ENCODE data around the gene PTPRA.

The PTPRA gene

DNA sequence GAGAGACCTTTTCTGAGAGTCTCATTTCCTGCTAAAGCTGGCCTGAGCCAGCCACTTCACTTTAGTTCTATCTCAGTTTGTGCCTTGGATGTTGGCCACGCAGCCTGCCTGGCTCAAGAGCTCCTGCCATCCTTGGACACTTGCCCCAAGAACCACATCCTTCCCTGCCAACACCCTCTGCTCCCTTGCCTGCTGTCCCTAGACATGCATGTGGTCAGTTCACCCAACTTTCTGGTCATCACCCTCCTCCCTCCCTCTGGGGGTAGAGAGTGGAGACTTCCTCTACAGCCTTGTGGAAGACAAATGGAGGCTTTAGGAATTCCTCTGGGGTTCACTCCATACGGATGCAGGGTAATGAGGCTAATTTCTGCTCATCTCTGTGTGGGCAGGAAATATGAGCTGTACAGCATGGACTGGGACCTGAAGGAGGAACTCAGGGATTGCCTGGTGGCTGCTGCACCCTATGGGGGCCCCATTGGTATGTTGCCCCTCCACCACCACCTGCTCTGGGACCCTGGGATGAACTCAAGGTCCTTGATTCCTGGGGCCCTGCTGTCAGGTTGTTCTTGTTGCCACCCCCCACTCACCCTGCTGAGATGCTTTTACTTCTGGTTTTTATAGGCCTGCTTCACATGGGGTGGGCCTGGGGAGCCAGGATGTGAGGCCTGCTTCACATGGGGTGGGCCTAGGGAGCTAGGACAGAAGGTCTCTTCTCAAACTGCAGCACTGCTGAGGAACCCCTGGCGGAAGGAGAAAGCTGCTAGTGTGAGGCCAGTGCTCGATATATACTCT lies 13.8 kb upstream of the PTPRA start:
- DNase-seq (ENCODE audit: low read depth): no peak
- Histone ChIP-seq H3K4me1 (ENCODE audit: control insufficient read depth, insufficient read depth, low read length) (peaks cover 14% of the 10 kb centered on the region), H3K4me3 (ENCODE audit: low read length) (no peak overlapping the region), H3K27me3 (replicated peaks; ENCODE audit: control insufficient read depth, insufficient read depth, low read length) (no peaks in the 10 kb centered on the region), H3K9ac (ENCODE audit: low read length) (peak overlapping the region; percentile 21), H3K9me3 (ENCODE audit: control insufficient read depth, low read length) (no peaks in the 10 kb centered on the region), H3K36me3 (ENCODE audit: control insufficient read depth, insufficient read depth, low read length, severe bottlenecking) (peaks cover 35% of the 10 kb centered on the region)

DNA sequence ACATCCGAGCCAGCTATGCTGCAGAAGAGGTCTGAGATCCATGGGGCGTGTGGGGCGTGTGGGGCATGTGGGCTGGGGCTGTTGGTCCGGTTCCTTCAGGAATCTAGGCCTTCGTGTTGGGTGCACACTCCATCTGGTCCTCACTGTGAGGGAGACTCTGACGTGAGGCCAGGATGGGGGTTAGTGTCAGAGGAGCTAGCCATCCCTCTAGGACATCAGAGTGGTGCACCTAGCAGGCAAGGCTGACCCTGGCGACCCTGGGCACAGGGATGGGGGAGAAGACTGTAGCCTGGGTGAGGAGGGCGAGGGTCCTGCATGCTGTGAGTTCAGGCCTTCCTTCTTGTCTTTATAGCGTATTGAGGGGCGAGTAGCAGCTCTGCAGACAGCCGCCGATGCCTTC lies 8.7 kb upstream of the PTPRA start:
- Histone ChIP-seq H3K27me3 (replicated peaks; ENCODE audit: control insufficient read depth, insufficient read depth, low read length) (no peaks in the 10 kb centered on the region), H3K36me3 (ENCODE audit: control insufficient read depth, insufficient read depth, low read length, severe bottlenecking) (peaks cover 58% of the 10 kb centered on the region), H3K4me1 (ENCODE audit: control insufficient read depth, insufficient read depth, low read length) (peaks cover 29% of the 10 kb centered on the region), H3K9ac (ENCODE audit: low read length) (no peak overlapping the region), H3K4me3 (ENCODE audit: low read length) (no peak overlapping the region), H3K9me3 (ENCODE audit: control insufficient read depth, low read length) (no peaks in the 10 kb centered on the region)
- DNase-seq (ENCODE audit: low read depth): no peak

DNA sequence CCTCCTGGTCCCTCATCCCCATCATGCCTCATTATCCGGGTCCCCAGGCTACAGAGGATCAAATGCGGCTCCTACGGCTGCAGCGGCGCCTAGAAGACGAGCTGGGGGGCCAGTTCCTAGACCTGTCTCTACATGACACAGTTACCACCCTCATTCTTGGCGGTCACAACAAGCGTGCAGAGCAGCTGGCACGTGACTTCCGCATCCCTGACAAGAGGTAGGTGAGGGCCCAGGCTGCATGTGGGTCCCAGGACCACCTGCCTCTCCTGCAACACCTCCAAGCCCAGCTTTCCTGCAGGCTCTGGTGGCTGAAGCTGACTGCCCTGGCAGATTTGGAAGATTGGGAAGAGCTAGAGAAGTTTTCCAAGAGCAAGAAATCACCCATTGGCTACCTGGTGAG lies 8.2 kb upstream of the PTPRA start:
- H3K9me3 ChIP-seq (ENCODE audit: control insufficient read depth, low read length): no peaks in the 10 kb centered on the region
- no peak overlapping the region for H3K4me3 ChIP-seq (ENCODE audit: low read length)
- H3K9ac ChIP-seq (ENCODE audit: low read length): no peak overlapping the region
- H3K27me3 ChIP-seq (replicated peaks; ENCODE audit: control insufficient read depth, insufficient read depth, low read length): no peaks in the 10 kb centered on the region
- H3K36me3 ChIP-seq (ENCODE audit: control insufficient read depth, insufficient read depth, low read length, severe bottlenecking): peaks cover 58% of the 10 kb centered on the region
- peaks cover 28% of the 10 kb centered on the region for H3K4me1 ChIP-seq (ENCODE audit: control insufficient read depth, insufficient read depth, low read length)
- no peak for DNase-seq (ENCODE audit: low read depth)

DNA sequence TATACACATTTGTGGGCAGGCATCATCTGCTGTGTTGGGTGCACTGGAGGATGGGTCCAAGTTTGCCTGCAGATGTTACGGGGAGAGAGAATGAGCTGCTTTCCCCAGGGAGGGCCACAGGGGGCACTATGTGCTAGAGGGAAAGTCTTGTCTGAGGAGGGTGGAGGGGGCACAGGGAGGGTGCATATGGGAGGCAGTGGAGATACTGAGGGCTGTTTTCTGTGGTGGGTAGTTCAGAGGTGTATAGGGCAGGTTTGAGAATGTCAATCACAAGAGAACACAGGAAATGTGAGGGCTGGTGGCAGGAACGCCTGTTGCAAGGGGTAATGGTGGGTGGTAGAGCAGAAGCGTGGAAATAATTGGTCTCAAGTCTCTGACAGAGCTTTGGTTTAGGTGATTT lies 7.7 kb upstream of the PTPRA start:
- Histone ChIP-seq H3K4me3 (ENCODE audit: low read length) (no peak overlapping the region), H3K9ac (ENCODE audit: low read length) (no peak overlapping the region), H3K36me3 (ENCODE audit: control insufficient read depth, insufficient read depth, low read length, severe bottlenecking) (peaks cover 55% of the 10 kb centered on the region), H3K27me3 (replicated peaks; ENCODE audit: control insufficient read depth, insufficient read depth, low read length) (no peaks in the 10 kb centered on the region), H3K9me3 (ENCODE audit: control insufficient read depth, low read length) (no peaks in the 10 kb centered on the region), H3K4me1 (ENCODE audit: control insufficient read depth, insufficient read depth, low read length) (peaks cover 33% of the 10 kb centered on the region)
- no peak for DNase-seq (ENCODE audit: low read depth)

DNA sequence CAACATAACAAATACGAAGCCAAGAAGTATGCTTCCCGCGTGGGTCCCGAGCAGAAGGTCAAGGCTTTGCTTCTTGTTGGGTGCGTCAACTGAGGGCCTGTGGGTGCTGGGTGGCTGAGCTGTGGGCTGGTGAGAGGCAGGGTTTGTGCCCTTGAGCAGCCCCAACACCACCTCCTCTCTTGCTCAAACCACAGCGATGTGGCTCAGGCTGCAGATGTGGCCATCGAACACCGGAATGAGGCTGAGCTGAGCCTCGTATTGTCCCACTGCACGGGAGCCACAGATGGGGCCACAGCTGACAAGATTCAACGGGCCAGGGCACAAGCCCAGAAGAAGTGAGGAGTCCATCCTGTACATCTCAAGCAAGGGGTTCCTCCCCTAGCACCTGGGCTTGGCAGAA lies 7.0 kb upstream of the PTPRA start:
- no peak for DNase-seq (ENCODE audit: low read depth)
- Histone ChIP-seq H3K4me3 (ENCODE audit: low read length) (no peak overlapping the region), H3K9me3 (ENCODE audit: control insufficient read depth, low read length) (no peaks in the 10 kb centered on the region), H3K27me3 (replicated peaks; ENCODE audit: control insufficient read depth, insufficient read depth, low read length) (no peaks in the 10 kb centered on the region), H3K36me3 (ENCODE audit: control insufficient read depth, insufficient read depth, low read length, severe bottlenecking) (peaks cover 49% of the 10 kb centered on the region), H3K4me1 (ENCODE audit: control insufficient read depth, insufficient read depth, low read length) (peaks cover 39% of the 10 kb centered on the region), H3K9ac (ENCODE audit: low read length) (no peak overlapping the region)

DNA sequence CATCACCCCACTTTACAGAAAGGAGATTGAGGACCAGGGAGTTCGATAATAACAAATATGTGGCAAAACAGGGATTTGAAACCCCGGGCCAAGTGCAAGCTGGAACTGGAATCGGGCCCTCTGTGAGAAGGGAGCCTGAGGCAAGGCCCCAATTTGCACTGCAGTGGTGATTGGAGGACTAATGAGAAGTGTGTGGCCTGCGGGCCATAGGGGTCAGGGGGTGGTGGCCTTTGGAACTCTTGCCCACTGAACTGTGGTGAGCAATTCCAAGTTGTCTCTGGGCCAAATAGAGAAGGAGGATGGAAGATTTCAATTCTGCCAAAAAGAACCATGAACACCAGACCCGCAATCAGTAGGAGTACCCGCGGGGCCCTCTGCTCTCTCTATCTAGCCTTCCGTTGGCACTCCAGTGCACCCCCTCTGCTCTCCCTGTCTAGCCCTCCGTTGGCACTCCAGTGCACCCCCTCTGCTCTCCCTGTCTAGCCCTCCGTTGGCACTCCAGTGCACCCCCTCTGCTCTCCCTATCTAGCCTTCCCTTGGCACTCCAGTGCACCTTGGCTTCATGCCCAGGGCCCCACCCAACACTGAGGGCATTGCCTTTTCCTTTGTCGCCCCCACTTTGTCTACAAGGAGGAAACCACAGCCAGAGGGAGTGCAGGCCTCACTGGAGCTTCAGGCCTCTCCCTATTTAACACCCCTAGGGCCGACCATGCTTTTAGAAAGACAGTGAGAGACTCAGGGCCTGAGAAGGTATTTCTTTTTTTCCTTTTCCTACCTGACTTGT lies 6.0 kb upstream of the PTPRA start:
- DNase-seq (ENCODE audit: low read depth): no peak
- no peak overlapping the region for H3K4me3 ChIP-seq (ENCODE audit: low read length)
- peaks cover 50% of the 10 kb centered on the region for H3K4me1 ChIP-seq (ENCODE audit: control insufficient read depth, insufficient read depth, low read length)
- no peaks in the 10 kb centered on the region for H3K27me3 ChIP-seq (replicated peaks; ENCODE audit: control insufficient read depth, insufficient read depth, low read length)
- H3K9me3 ChIP-seq (ENCODE audit: control insufficient read depth, low read length): no peaks in the 10 kb centered on the region
- peaks cover 38% of the 10 kb centered on the region for H3K36me3 ChIP-seq (ENCODE audit: control insufficient read depth, insufficient read depth, low read length, severe bottlenecking)
- no peak overlapping the region for H3K9ac ChIP-seq (ENCODE audit: low read length)

DNA sequence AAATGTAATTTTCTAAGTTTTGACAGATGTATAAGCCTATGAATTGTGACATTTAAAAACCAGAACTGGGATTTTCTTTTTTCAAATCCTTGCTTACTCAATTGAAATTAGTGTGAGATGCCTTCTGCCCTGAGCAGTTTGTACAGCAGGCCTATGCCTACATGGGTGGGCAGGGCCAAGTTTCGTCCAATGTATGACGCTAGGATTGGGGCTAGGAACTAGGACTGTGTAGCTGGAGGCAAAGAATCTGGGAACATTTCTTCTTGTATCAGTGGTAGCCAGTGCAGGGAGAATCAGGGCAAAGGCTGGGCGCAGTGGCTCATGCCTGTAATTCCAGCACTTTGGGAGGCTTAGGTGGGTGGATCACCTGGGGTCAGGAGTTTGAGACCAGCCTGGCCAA lies 3.9 kb upstream of the PTPRA start:
- Histone ChIP-seq H3K27me3 (replicated peaks; ENCODE audit: control insufficient read depth, insufficient read depth, low read length) (no peaks in the 10 kb centered on the region), H3K36me3 (ENCODE audit: control insufficient read depth, insufficient read depth, low read length, severe bottlenecking) (peaks cover 24% of the 10 kb centered on the region), H3K9me3 (ENCODE audit: control insufficient read depth, low read length) (no peaks in the 10 kb centered on the region), H3K9ac (ENCODE audit: low read length) (no peak overlapping the region), H3K4me1 (ENCODE audit: control insufficient read depth, insufficient read depth, low read length) (peaks cover 58% of the 10 kb centered on the region), H3K4me3 (ENCODE audit: low read length) (no peak overlapping the region)
- no peak for DNase-seq (ENCODE audit: low read depth)

DNA sequence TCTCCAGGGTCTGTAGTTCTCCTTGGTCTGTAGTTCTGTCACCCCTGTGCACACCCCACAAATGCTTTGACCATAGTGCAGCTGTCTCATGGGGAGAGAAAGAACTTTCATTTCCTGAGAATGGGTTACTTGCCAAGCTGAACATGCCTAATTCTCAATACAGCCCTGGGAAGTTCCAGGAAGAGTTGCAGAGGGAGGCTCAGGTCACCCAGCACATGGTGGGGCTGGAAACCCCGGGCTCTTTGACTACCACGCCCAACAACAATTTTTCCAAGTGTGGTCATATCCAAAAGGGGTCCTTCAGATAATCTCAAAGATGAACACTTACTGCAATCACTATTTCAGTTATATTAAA lies 2.2 kb upstream of the PTPRA start:
- peak; percentile 38 for DNase-seq (ENCODE audit: low read depth)
- Histone ChIP-seq H3K36me3 (ENCODE audit: control insufficient read depth, insufficient read depth, low read length, severe bottlenecking) (peaks cover 7% of the 10 kb centered on the region), H3K27me3 (replicated peaks; ENCODE audit: control insufficient read depth, insufficient read depth, low read length) (no peaks in the 10 kb centered on the region), H3K4me1 (ENCODE audit: control insufficient read depth, insufficient read depth, low read length) (peaks cover 69% of the 10 kb centered on the region), H3K4me3 (ENCODE audit: low read length) (peak overlapping the region; percentile 70), H3K9ac (ENCODE audit: low read length) (peak overlapping the region; percentile 79), H3K9me3 (ENCODE audit: control insufficient read depth, low read length) (no peaks in the 10 kb centered on the region)

DNA sequence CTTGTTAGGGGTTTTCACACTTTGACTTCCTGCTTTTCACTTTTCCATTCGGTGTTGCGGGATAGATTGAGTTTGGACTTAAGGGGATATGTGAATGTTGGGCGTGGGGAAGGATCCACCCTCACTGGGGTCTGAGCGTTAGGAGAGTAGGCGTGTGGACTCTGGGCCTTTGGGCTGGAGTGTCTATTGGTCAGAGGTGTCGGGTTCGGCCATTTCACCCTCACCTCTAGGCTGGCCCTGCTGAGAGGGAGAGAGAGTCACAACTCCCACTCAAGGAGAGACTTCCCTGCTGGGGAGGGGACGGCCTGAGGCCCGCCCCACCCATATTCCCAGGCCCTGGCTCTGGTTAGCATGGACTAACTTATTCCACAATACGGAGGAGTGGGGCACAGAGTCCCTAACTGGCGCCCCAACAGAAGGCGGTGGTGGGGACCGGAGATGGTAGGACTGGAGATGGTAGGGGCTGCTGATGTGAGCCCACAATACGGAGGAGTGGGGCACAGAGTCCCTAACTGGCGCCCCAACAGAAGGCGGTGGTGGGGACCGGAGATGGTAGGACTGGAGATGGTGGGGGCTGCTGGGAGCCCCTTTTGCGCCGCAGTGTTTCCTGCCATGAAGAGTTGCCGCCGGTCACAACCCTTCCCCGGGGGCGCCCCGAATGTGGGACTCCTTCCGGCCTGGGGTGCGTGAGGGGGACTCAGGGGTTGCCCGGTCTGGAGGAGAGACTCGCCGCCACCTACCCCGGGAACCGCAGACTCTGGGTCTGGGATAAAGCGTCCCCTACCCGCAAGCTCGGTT lies 1.4 kb upstream of the PTPRA start:
- Histone ChIP-seq H3K27me3 (replicated peaks; ENCODE audit: control insufficient read depth, insufficient read depth, low read length) (no peaks in the 10 kb centered on the region), H3K9me3 (ENCODE audit: control insufficient read depth, low read length) (no peaks in the 10 kb centered on the region), H3K9ac (ENCODE audit: low read length) (peak overlapping the region; percentile 91), H3K36me3 (ENCODE audit: control insufficient read depth, insufficient read depth, low read length, severe bottlenecking) (no peaks in the 10 kb centered on the region), H3K4me1 (ENCODE audit: control insufficient read depth, insufficient read depth, low read length) (peaks cover 66% of the 10 kb centered on the region), H3K4me3 (ENCODE audit: low read length) (peak overlapping the region; percentile 96)
- DNase-seq (ENCODE audit: low read depth): no peak

DNA sequence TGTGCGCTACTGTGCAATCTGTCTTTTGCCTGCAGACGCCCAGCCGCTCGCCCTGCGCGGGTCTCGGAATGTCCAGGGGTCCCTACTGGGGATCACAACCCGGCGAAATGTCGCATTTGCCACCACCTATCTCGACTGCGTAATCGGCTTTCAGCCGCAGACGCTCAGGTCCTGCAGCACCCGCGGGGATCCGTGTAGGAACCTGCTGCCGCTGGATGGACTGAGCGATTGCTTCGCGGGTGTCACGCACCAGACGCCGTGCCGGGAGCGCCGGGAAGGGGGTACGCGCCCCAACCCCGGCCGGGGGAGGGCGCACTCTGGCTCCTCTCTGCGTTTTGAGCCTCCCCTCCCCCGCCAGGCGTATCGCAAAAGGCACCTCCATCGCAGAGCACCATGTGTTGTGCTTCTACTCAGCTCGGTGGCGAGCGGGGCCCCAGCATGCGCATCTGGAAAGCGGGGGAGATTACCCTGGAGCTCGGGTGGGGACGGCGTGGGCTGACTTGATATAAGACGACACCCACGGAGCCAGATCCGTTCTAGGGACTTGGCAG lies 747 bp upstream of the PTPRA start:
- peak; percentile 76 for DNase-seq (ENCODE audit: low read depth)
- Histone ChIP-seq H3K4me1 (ENCODE audit: control insufficient read depth, insufficient read depth, low read length) (peaks cover 59% of the 10 kb centered on the region), H3K27me3 (replicated peaks; ENCODE audit: control insufficient read depth, insufficient read depth, low read length) (no peaks in the 10 kb centered on the region), H3K4me3 (ENCODE audit: low read length) (peak overlapping the region; percentile 96), H3K9me3 (ENCODE audit: control insufficient read depth, low read length) (no peaks in the 10 kb centered on the region), H3K9ac (ENCODE audit: low read length) (peak overlapping the region; percentile 91), H3K36me3 (ENCODE audit: control insufficient read depth, insufficient read depth, low read length, severe bottlenecking) (no peaks in the 10 kb centered on the region)

DNA sequence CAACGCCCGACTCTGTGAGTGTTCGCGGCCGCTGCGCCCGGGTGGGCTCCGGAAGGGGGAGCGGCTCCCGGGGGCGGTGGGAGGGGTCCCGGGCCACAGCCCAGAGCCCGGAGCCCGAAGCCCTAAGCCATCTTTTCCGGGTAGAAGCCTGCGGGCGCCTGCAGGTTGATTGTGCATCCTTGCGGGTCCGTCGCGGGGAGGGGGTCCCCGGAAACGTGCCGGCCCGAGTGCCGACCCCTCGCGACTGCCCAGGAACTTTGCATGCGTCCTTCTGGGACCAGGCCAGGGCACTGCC lies 413 bp downstream of the PTPRA start:
- Histone ChIP-seq H3K27me3 (replicated peaks; ENCODE audit: control insufficient read depth, insufficient read depth, low read length) (no peaks in the 10 kb centered on the region), H3K9ac (ENCODE audit: low read length) (peak overlapping the region; percentile 91), H3K4me3 (ENCODE audit: low read length) (peak overlapping the region; percentile 96), H3K4me1 (ENCODE audit: control insufficient read depth, insufficient read depth, low read length) (peaks cover 49% of the 10 kb centered on the region), H3K9me3 (ENCODE audit: control insufficient read depth, low read length) (no peaks in the 10 kb centered on the region), H3K36me3 (ENCODE audit: control insufficient read depth, insufficient read depth, low read length, severe bottlenecking) (no peaks in the 10 kb centered on the region)
- peak; percentile 78 for DNase-seq (ENCODE audit: low read depth)
